Activated T-helper 1 cell treated with anti-CD3 and anti-CD28 coated beads, Interleukin-12 subunit alpha, Interleukin-12 subunit beta, Interleukin-2, Interleukin-4 antibody, amounts not matched to agents 30 ng/mL and 10 ng/mL and 1 ng/mL, durations not matched to agents 14 hours and 24 hours and 36 hours (primary cell): ENCODE results near the gene ZNF865. TPM values are rescaled to one million over a fixed set of nuclear protein-coding genes. Genes with fewer than 3 reads are reported as not detected.

ENCODE experiments used
- DNase-seq: peaks from one replicate; pipeline ENCODE4 v3.0.0; 2021; ENCODE audit warnings: low spot score
- H3K27ac Mint-ChIP-seq: one replicate; pipeline ENCODE4 v1.8.0; 2021; ENCODE audit warnings: mild to moderate bottlenecking, mixed read lengths
- H3K27me3 Mint-ChIP-seq: one replicate; pipeline ENCODE4 v1.8.0; 2022; ENCODE audit warnings: mild to moderate bottlenecking, moderate library complexity, mixed read lengths; ENCODE audit not compliant: insufficient read depth
- H3K36me3 Mint-ChIP-seq: one replicate; pipeline ENCODE4 v1.8.0; 2021; ENCODE audit warnings: low read depth, mixed read lengths
- H3K4me1 Mint-ChIP-seq: one replicate; pipeline ENCODE4 v1.8.0; 2021; ENCODE audit warnings: low read depth, mixed read lengths
- H3K4me3 Mint-ChIP-seq: one replicate; pipeline ENCODE4 v1.8.0; 2021; ENCODE audit warnings: mild to moderate bottlenecking, moderate library complexity, mixed read lengths
- H3K9me3 Mint-ChIP-seq: one replicate; pipeline ENCODE4 v1.8.0; 2021; ENCODE audit warnings: mixed read lengths
- intact Hi-C: fragments of 100-400 bp; cut with micrococcal nuclease; formaldehyde crosslinking; loops from one replicate; pipeline ENCODE4 v1.15.1; 2024
- total RNA-seq: library from RNA; stranded (reverse); gene quantifications from 2 replicates; pipeline ENCODE4 v1.2.3, GENCODE V29; 2022

ZNF865 gene
- total RNA-seq, 1 donor from 2014 or later = 13.2 TPM

DNA sequence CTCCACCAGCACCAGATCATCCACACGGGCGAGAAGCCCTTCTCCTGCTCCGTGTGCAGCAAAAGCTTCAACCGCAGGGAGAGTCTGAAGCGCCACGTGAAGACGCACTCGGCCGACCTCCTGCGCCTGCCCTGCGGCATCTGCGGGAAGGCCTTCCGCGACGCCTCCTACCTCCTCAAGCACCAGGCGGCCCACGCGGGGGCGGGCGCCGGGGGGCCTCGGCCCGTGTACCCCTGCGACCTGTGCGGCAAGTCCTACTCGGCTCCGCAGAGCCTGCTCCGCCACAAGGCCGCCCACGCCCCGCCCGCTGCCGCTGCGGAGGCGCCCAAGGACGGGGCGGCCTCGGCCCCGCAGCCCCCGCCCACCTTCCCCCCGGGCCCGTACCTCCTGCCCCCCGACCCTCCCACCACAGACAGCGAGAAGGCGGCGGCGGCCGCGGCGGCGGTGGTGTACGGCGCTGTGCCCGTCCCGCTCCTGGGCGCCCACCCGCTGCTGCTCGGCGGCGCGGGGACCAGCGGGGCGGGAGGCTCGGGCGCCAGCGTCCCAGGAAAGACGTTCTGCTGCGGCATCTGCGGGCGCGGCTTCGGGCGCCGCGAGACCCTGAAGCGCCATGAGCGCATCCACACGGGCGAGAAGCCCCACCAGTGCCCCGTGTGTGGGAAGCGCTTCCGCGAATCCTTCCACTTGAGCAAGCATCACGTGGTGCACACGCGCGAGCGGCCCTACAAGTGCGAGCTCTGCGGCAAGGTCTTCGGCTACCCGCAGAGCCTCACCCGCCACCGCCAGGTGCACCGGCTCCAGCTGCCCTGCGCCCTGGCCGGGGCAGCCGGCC lies 9.5 kb downstream of the ZNF865 start:
- H3K36me3 Mint-ChIP-seq = peaks cover 14% of the 10 kb centered on the region
- no peak overlapping the region for H3K4me3 Mint-ChIP-seq
- DNase-seq = no peak
- H3K4me1 Mint-ChIP-seq = no peaks in the 10 kb centered on the region
- H3K9me3 Mint-ChIP-seq = no peaks in the 10 kb centered on the region
- no peaks in the 10 kb centered on the region for H3K27me3 Mint-ChIP-seq
- H3K27ac Mint-ChIP-seq = no peak overlapping the region
- intact Hi-C loops = no loop called here

DNA sequence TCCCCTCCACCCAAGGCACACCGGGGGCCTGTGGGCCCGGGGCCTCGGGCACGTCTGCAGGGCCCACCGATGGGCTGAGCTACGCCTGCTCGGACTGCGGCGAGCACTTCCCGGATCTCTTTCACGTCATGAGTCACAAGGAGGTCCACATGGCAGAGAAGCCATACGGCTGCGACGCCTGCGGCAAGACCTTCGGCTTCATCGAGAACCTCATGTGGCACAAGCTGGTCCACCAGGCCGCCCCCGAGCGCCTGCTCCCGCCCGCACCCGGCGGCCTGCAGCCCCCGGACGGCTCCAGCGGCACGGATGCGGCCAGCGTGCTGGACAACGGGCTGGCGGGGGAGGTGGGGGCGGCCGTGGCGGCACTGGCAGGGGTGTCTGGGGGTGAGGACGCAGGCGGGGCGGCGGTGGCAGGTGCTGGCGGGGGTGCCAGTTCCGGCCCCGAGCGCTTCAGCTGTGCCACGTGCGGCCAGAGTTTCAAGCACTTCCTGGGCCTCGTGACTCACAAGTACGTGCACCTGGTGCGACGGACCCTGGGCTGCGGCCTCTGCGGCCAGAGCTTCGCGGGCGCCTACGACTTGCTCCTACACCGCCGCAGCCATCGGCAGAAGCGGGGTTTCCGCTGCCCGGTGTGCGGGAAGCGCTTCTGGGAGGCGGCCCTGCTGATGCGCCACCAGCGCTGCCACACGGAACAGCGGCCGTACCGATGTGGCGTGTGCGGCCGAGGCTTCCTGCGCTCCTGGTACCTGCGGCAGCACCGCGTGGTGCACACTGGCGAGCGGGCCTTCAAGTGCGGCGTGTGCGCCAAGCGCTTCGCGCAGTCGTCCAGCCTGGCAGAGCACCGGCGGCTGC lies 10.3 kb downstream of the ZNF865 start:
- no peak for DNase-seq
- Mint-ChIP-seq H3K27me3 (no peaks in the 10 kb centered on the region), H3K9me3 (no peaks in the 10 kb centered on the region), H3K27ac (no peak overlapping the region), H3K4me3 (no peak overlapping the region), H3K36me3 (peaks cover 12% of the 10 kb centered on the region), H3K4me1 (peaks cover 7% of the 10 kb centered on the region)
- intact Hi-C loops = no loop called here

DNA sequence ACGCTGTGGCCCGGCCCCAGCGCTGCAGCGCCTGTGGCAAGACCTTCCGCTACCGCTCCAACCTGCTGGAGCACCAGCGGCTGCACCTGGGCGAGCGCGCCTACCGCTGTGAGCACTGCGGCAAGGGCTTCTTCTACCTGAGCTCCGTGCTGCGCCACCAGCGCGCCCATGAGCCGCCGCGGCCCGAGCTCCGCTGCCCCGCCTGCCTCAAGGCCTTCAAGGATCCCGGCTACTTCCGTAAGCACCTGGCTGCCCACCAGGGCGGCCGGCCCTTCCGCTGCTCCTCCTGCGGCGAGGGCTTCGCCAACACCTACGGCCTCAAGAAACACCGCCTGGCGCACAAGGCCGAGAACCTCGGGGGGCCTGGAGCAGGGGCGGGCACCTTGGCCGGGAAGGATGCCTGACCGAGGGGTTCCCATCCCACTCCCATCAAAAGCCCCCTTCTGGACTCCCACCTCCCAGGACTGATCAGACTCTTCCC lies 11.0 kb downstream of the ZNF865 start:
- Mint-ChIP-seq H3K4me3 (no peak overlapping the region), H3K36me3 (peaks cover 12% of the 10 kb centered on the region), H3K4me1 (peaks cover 11% of the 10 kb centered on the region), H3K9me3 (no peaks in the 10 kb centered on the region), H3K27me3 (no peaks in the 10 kb centered on the region), H3K27ac (no peak overlapping the region)
- intact Hi-C loops = no loop called here
- no peak for DNase-seq

DNA sequence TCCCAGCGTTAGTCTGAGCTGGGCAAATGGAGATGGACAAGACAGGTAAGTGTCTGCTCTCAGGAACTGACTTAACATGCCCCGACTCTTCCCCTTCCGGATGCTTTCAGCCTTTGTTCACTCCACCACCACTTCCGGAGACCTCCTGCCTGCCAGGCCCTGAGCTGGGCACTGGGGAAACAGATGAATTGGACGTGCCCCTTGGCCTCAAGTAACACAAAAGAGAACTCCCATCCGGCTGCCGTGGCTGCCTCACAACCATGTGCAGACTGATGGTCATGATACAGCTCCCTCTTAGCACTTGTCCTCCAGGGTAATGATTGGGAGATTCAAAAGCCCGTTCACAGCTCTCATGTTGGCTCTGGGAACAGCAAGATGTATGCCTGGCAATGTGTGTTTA lies 12.0 kb downstream of the ZNF865 start:
- intact Hi-C loops = no loop called here
- no peak for DNase-seq
- H3K4me1 Mint-ChIP-seq = peaks cover 11% of the 10 kb centered on the region
- H3K9me3 Mint-ChIP-seq = no peaks in the 10 kb centered on the region
- H3K27ac Mint-ChIP-seq = no peak overlapping the region
- no peaks in the 10 kb centered on the region for H3K27me3 Mint-ChIP-seq
- H3K36me3 Mint-ChIP-seq = peaks cover 12% of the 10 kb centered on the region
- no peak overlapping the region for H3K4me3 Mint-ChIP-seq

DNA sequence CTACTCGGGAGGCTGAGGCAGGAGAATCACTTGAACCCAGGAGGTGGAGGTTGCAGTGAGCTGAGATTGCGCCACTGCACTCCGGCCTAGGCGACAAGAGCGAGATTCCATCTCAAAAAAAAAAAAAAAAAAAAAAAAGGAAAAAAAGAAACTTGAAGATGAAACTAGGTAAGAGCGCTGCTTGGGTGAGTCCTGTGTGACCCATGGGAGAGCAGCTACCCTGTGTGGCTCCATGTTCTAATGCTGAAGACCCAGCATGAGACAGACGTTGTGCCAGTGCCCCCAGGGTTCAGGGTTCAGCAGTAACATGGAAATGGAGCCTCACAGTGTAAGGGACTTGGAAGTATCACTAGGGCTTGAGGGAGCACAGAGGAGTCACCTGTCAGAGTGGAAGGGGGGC lies 13.0 kb downstream of the ZNF865 start:
- Mint-ChIP-seq H3K36me3 (peaks cover 10% of the 10 kb centered on the region), H3K27ac (no peak overlapping the region), H3K4me3 (no peak overlapping the region), H3K27me3 (no peaks in the 10 kb centered on the region), H3K4me1 (peaks cover 13% of the 10 kb centered on the region), H3K9me3 (no peaks in the 10 kb centered on the region)
- intact Hi-C loops = no loop called here
- no peak for DNase-seq

DNA sequence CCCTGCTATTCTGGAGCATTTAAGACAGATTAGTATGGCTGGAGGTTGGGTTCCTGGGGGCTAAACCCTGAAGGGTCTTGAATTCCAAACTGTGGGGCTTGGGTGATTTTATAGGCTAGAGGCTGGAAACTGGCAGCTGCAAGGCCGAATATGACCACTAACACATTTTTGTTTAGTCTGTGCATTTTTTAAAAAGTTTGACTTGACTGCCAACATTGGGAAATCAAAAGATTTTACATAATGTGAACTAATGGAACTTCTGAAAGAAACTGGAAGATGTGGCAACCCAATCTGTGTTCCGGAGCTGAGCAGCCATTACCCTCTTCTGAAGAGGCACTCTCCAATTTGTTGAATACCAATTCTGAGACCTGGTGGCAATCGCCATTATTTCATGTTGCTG lies 13.8 kb downstream of the ZNF865 start:
- H3K4me1 Mint-ChIP-seq = peaks cover 21% of the 10 kb centered on the region
- H3K27ac Mint-ChIP-seq = no peak overlapping the region
- H3K36me3 Mint-ChIP-seq = peaks cover 10% of the 10 kb centered on the region
- no peaks in the 10 kb centered on the region for H3K9me3 Mint-ChIP-seq
- no peak for DNase-seq
- intact Hi-C loops = no loop called here
- H3K27me3 Mint-ChIP-seq = no peaks in the 10 kb centered on the region
- H3K4me3 Mint-ChIP-seq = no peak overlapping the region

DNA sequence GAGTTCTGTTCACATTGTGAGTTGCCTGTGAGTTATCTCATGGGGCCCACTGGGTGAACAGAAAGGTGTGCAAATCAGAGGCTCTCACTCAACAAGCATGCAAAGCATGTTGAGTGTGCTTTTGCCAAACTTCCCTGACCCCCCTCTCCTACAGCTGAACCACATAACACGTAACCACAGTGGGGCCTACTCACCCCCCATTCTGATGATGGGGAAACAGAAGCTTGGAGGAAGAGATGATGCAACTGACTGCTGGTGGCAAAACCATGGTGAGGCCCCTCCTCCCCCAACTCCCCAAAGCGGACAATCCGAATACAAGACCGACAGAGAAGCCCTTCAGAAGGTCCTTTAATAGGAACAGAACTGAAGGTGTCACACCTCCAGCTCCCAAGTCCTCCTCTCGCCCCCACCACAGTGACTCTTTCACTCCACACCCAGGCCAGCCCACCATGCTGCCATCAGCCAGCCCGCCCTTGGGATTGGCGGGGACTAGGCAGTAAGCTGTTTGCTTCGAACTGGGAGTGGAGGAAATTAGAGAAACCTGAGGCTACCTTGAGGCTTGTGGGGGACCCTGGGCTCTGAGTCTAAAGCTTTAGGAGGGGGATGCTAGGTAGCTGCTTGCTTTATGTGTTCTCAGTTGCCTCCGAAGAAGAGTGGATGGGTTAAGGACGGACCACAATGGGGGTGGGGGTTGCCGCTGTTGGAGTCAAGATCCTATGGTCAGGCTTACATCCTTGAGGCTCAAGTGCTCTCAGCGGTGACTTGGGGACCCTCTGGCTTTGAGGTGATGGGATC lies 15.2 kb downstream of the ZNF865 start:
- Mint-ChIP-seq H3K9me3 (no peaks in the 10 kb centered on the region), H3K27ac (no peak overlapping the region), H3K36me3 (peaks cover 10% of the 10 kb centered on the region), H3K27me3 (no peaks in the 10 kb centered on the region), H3K4me3 (no peak overlapping the region), H3K4me1 (peaks cover 30% of the 10 kb centered on the region)
- no peak for DNase-seq
- intact Hi-C loops = loop anchor here (10.0 kb wide), 1 partner anchor 536 kb away; no protein-coding TSS in a partner anchor

DNA sequence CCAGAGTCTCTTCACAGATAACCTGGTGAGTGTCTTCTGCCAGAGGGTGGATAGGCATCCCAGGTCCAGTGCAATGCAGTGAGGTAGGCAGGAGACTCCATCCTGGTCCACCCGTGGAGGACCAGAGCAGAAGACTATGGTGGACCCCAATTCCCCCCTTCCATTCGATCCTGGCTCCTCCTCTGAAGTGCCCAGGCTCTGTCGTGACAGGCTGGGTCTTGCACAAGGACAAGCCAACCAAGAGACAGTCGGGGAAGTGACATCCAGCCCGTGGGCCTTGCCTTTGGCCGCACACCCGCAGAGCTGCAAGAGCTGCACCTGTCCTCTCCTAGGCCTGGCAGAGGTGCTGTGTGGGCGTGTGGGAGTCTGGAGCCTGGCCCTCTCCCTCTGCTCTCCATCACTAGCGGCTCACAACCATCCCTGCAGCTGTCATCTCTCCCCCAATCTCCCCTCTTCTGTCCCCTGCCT lies 15.8 kb downstream of the ZNF865 start:
- Mint-ChIP-seq H3K36me3 (peaks cover 10% of the 10 kb centered on the region), H3K27me3 (peaks cover under 1% of the 10 kb centered on the region), H3K4me1 (peaks cover 35% of the 10 kb centered on the region), H3K4me3 (no peak overlapping the region), H3K9me3 (no peaks in the 10 kb centered on the region), H3K27ac (no peak overlapping the region)
- DNase-seq = no peak
- intact Hi-C loops = loop anchor here (10.0 kb wide), 1 partner anchor 536 kb away; no protein-coding TSS in a partner anchor

DNA sequence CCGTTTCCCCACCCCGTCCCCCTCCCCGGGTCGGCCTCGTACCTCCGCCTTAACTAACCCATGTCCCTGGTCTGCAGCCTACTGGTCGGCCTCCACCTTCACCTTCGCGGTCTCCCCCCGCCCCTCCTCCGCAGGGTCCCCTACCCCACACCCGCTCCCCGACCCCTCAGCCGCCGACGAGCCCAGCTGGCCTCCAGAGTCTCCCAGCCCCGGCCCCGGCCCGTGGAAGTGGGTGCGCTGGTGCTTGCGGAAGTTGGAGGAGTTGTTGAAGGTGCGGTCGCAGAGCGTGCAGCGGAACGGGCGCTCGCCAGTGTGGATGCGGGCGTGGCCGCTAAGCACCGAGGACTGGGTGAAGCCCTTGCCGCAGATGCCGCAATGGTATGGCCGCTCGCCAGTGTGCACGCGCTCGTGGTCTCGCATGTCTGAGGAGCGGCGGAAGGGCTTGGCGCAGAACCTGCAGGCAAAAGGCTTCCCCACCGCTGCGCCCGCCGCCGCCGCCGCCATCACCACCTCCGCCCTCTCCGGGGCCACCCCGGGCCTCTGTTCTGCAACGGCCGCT lies 16.3 kb downstream of the ZNF865 start:
- Mint-ChIP-seq H3K4me1 (peaks cover 40% of the 10 kb centered on the region), H3K27ac (no peak overlapping the region), H3K27me3 (peaks cover 4% of the 10 kb centered on the region), H3K4me3 (no peak overlapping the region), H3K36me3 (peaks cover 7% of the 10 kb centered on the region), H3K9me3 (no peaks in the 10 kb centered on the region)
- no peak for DNase-seq
- intact Hi-C loops = loop anchor here (10.0 kb wide), 1 partner anchor 537 kb away; no protein-coding TSS in a partner anchor

DNA sequence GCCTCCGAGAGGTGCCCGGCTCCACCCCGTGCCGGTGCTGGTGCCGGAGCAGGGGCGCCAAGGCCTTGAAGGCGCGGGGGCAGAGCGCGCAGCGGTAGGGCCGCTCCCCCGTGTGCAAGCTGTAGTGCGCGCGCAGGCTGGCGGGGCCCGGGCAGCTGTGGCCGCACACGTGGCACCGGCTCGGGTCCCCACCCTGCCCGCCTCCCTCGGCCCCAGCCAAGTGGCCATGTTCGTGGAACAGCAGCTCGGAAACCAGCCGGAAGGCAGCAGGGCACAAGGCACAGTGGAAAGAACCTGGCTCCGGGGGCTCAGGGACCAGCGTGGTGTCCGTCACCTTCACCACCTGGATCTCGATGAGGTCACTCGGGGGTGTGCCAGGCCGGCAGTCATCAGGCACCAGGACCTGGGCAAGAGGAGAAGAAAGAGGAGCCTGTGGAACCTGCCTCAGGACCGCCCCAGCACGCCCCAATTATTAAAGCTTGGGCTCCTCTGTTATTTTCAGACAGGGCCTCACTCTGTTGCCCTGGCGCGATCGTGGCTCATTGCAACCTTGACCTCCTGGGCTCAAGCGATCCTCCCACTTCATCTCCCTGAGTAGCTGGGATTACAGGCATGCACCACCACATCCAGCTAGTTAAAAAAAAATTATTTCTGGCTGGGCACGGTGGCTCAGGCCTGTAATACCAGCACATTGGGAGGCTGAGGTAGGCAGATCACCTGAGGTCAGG lies 17.0 kb downstream of the ZNF865 start:
- no peak for DNase-seq
- Mint-ChIP-seq H3K36me3 (peaks cover 4% of the 10 kb centered on the region), H3K4me1 (peaks cover 46% of the 10 kb centered on the region), H3K27ac (no peak overlapping the region), H3K9me3 (no peaks in the 10 kb centered on the region), H3K27me3 (peaks cover 7% of the 10 kb centered on the region), H3K4me3 (no peak overlapping the region)
- intact Hi-C loops = loop anchor here (10.0 kb wide), 1 partner anchor 538 kb away; no protein-coding TSS in a partner anchor

DNA sequence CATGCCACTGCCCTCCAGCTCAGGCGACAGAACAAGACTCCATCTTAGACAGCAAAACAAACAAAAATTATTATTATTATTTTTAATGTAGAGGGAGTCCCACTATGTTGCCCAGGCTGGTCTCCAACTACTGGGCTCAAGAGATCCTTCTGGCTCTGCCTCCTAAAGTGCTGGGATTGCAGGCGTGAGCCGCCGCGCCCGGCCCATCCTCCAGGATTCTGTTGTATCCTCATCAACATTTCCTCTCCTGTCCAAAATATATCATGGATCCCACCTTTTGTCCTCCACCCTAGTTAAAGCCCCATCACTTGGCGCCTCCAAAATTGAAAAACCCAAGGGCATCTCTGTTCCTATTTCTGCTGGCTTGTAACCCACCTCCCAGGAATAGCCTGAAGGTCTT lies 17.7 kb downstream of the ZNF865 start:
- peaks cover 46% of the 10 kb centered on the region for H3K4me1 Mint-ChIP-seq
- DNase-seq = no peak
- no peaks in the 10 kb centered on the region for H3K9me3 Mint-ChIP-seq
- H3K27me3 Mint-ChIP-seq = peaks cover 10% of the 10 kb centered on the region
- H3K27ac Mint-ChIP-seq = no peak overlapping the region
- H3K36me3 Mint-ChIP-seq = no peaks in the 10 kb centered on the region
- intact Hi-C loops = loop anchor here (10.0 kb wide), 1 partner anchor 538 kb away; no protein-coding TSS in a partner anchor
- no peak overlapping the region for H3K4me3 Mint-ChIP-seq
